ENCODE results near the gene ANP32E.
A peak's percentile ranks its signal among the peaks of the same experiment; 100 is the strongest.

ANP32E gene

DNA sequence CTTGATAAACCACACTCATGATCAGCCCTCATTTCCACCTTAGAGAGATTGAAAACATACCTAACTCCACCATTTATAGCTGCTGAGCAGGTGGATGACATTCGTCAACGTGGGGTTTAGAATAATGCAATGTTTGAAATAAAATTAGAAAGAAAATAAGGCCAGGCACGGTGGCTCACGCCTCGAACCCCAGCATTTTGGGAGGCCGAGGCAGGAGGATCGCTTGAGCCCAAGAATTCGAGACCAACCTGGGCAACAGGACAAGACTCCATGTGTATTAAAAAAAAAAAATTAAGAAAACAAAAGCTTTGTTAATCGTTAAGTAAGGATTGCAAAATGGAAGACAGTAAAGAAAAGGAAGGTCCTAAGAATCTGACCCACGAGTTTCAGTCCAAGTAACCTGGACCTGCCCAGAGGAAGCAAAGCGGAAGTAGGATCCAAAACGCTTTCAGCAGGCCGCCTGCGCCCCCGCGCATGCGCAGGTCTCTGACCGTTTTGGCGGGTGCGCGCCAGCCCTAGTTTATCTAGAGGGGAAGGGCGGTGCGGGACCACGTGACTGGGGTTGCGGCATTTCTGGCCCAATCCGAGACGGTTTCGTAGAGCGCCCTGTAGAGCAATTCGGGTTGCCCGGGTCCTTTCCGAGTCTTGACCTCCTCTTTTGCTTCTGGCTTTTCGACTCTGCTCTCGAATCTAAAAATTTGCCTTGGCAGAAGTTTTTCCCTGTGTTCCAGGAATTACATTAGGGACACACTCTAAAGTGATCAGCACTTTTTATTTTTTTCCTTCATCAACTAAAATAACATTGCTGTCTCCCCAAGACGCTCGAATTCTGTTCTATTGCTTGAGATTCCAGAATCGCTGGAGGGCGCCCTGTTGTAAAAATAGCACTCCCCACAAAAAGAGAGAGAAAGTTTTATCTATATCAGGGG lies 22.5 kb downstream of the ANP32E start:
- Histone ChIP-seq H2AFZ (ENCODE audit: low read length) (peak overlapping the region; percentile 84), H3K27ac (replicated peaks; ENCODE audit: low read length) (no peak overlapping the region), H3K14ac (ENCODE audit: low read length) (no peak overlapping the region), H4K91ac (ENCODE audit: low read depth, low read length, poor library complexity) (no peak overlapping the region), H3K4me3 (ENCODE audit: low read length in 2 of 2) (peak overlapping the region; percentile 44 to 67), H3K9me3 (replicated peaks in 1 of 2; ENCODE audit: control insufficient read depth in 2 of 2, insufficient read depth in 1 of 2, low read depth in 1 of 2, low read length in 2 of 2) (no peaks in the 10 kb centered on the region), H3K23ac (ENCODE audit: low read depth, low read length, poor library complexity) (no peak overlapping the region), H2BK5ac (ENCODE audit: low read length) (no peak overlapping the region), H3K27me3 (ENCODE audit: control insufficient read depth in 3 of 3, insufficient read depth in 3 of 3, low read depth in 1 of 3, low read length in 3 of 3) (no peaks in the 10 kb centered on the region), H3K36me3 (replicated peaks in 1 of 2; ENCODE audit: control insufficient read depth in 2 of 2, insufficient read depth in 2 of 2, low read length in 2 of 2) (peaks cover 0 to 6% of the 10 kb centered on the region in 2 donors), H4K8ac (ENCODE audit: low read depth, low read length) (no peak overlapping the region), H3K9ac (ENCODE audit: low read depth, low read length, poor library complexity) (no peak overlapping the region), H3K79me1 (ENCODE audit: low read depth, low read length) (no peaks in the 10 kb centered on the region), H3K4ac (ENCODE audit: low read length) (no peak overlapping the region), H2BK15ac (ENCODE audit: low read length) (no peak overlapping the region), H3K4me2 (ENCODE audit: insufficient read depth, low read length, poor library complexity, severe bottlenecking) (peak overlapping the region; percentile 47), H2AK5ac (ENCODE audit: low read depth, low read length) (no peak overlapping the region), H3K18ac (ENCODE audit: low read length) (no peak overlapping the region), H2BK120ac (ENCODE audit: low read depth, low read length) (no peak overlapping the region), H3K4me1 (ENCODE audit: control insufficient read depth in 2 of 2, insufficient read depth in 1 of 2, low read depth in 1 of 2, low read length in 2 of 2) (peaks cover 0 to 3% of the 10 kb centered on the region in 2 donors), H2BK12ac (ENCODE audit: low read length) (no peak overlapping the region)
- no CpG with 5 or more reads among the region's 38 CpGs for WGBS, 2 donors (ENCODE audit: extremely low coverage in 2 of 2, insufficient read length in 2 of 2, insufficient replicate concordance in 1 of 2)
- DNase-seq (ENCODE audit: low spot score) = peak; percentile 83

DNA sequence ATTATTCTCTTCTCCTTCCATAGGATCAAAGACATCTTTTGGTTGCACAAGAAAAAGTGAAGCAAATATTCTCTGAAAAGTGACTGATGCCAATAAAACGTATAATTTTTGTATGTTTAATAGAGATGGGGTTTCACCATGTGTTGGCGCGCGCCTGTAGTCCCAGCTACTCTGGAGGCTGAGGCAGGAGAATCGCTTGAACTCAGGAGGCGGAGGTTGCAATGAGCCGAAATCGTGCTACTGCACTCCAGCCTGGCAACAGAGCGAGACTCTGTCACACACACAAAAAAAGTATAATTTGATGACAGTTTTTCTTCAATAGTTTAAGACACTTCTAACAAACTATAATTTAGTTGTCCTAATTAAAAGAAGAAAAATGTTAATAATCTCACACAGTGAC lies 23.8 kb downstream of the ANP32E start:
- WGBS, 2 donors (ENCODE audit: extremely low coverage in 2 of 2, insufficient read length in 2 of 2, insufficient replicate concordance in 1 of 2) = no CpG with 5 or more reads among the region's 9 CpGs
- H2BK15ac ChIP-seq (ENCODE audit: low read length) = no peak overlapping the region
- H3K23ac ChIP-seq (ENCODE audit: low read depth, low read length, poor library complexity) = no peak overlapping the region
- no peak overlapping the region for H3K9ac ChIP-seq (ENCODE audit: low read depth, low read length, poor library complexity)
- H2AK5ac ChIP-seq (ENCODE audit: low read depth, low read length) = no peak overlapping the region
- no peak overlapping the region for H3K27ac ChIP-seq (replicated peaks; ENCODE audit: low read length)
- no peak overlapping the region for H3K4me2 ChIP-seq (ENCODE audit: insufficient read depth, low read length, poor library complexity, severe bottlenecking)
- no peak overlapping the region for H4K91ac ChIP-seq (ENCODE audit: low read depth, low read length, poor library complexity)
- H3K79me1 ChIP-seq (ENCODE audit: low read depth, low read length) = no peaks in the 10 kb centered on the region
- no peak overlapping the region for H3K4ac ChIP-seq (ENCODE audit: low read length)
- no peak overlapping the region for H2BK5ac ChIP-seq (ENCODE audit: low read length)
- H2BK120ac ChIP-seq (ENCODE audit: low read depth, low read length) = no peak overlapping the region
- H2BK12ac ChIP-seq (ENCODE audit: low read length) = no peak overlapping the region
- no peaks in the 10 kb centered on the region for H3K27me3 ChIP-seq (ENCODE audit: control insufficient read depth in 3 of 3, insufficient read depth in 3 of 3, low read depth in 1 of 3, low read length in 3 of 3)
- no peak overlapping the region for H3K14ac ChIP-seq (ENCODE audit: low read length)
- H4K8ac ChIP-seq (ENCODE audit: low read depth, low read length) = no peak overlapping the region
- H3K9me3 ChIP-seq (replicated peaks in 1 of 2; ENCODE audit: control insufficient read depth in 2 of 2, insufficient read depth in 1 of 2, low read depth in 1 of 2, low read length in 2 of 2) = no peaks in the 10 kb centered on the region
- H2AFZ ChIP-seq (ENCODE audit: low read length) = no peak overlapping the region
- no peak overlapping the region for H3K4me3 ChIP-seq (ENCODE audit: low read length in 2 of 2)
- no peak for DNase-seq (ENCODE audit: low spot score)
- no peaks in the 10 kb centered on the region for H3K36me3 ChIP-seq (replicated peaks in 1 of 2; ENCODE audit: control insufficient read depth in 2 of 2, insufficient read depth in 2 of 2, low read length in 2 of 2)
- peaks cover 0 to 3% of the 10 kb centered on the region in 2 donors for H3K4me1 ChIP-seq (ENCODE audit: control insufficient read depth in 2 of 2, insufficient read depth in 1 of 2, low read depth in 1 of 2, low read length in 2 of 2)
- no peak overlapping the region for H3K18ac ChIP-seq (ENCODE audit: low read length)

DNA sequence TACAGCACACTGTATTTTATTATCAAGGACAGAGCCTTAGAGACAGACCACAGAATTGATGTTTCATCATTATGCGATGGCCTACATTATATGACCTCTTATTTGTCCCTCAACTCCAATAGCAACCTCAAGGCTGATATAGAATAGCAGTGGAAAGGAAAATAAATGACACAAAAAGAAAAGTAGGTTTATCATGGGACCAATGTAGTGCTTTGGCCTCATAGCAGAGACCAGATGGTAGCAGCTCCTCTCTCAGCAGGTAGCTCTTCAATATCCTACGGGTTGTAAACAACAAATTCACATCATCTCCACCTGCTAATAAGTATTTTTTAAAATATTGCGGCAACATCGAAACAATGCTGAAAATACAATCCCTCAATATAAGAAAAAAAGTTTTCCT lies 25.2 kb downstream of the ANP32E start:
- H3K79me1 ChIP-seq (ENCODE audit: low read depth, low read length) = no peaks in the 10 kb centered on the region
- no CpG with 5 or more reads among the region's 4 CpGs for WGBS, 2 donors (ENCODE audit: extremely low coverage in 2 of 2, insufficient read length in 2 of 2, insufficient replicate concordance in 1 of 2)
- DNase-seq (ENCODE audit: low spot score) = no peak

DNA sequence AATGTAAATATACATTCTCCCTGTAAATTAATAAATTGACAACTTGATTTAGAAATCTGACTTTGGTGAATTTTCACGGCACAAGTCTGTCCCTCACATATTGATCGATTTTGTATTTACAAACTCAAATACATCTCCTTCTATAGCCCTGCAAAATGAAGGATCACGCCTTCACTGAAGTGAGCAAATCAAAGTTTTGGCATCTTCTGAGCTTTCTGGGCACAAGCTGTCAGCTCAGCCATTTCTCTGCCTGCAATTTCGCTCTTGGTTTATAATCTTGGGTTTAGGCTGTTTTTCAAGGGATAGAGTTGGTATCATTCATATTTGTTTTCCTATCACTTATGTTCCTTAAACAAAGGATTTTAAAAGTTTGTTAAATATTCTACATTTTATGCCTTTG lies 25.8 kb downstream of the ANP32E start:
- no peak overlapping the region for H2AFZ ChIP-seq (ENCODE audit: low read length)

More for the DNA sequence above, 25.2 kb downstream of the ANP32E start:
- Histone ChIP-seq H2BK120ac (ENCODE audit: low read depth, low read length) (no peak overlapping the region), H2BK15ac (ENCODE audit: low read length) (no peak overlapping the region), H2AFZ (ENCODE audit: low read length) (no peak overlapping the region), H2BK12ac (ENCODE audit: low read length) (no peak overlapping the region), H3K18ac (ENCODE audit: low read length) (no peak overlapping the region), H2BK5ac (ENCODE audit: low read length) (no peak overlapping the region), H3K36me3 (replicated peaks in 1 of 2; ENCODE audit: control insufficient read depth in 2 of 2, insufficient read depth in 2 of 2, low read length in 2 of 2) (no peaks in the 10 kb centered on the region), H3K4me3 (ENCODE audit: low read length in 2 of 2) (no peak overlapping the region), H2AK5ac (ENCODE audit: low read depth, low read length) (no peak overlapping the region), H3K9me3 (replicated peaks in 1 of 2; ENCODE audit: control insufficient read depth in 2 of 2, insufficient read depth in 1 of 2, low read depth in 1 of 2, low read length in 2 of 2) (no peaks in the 10 kb centered on the region), H3K23ac (ENCODE audit: low read depth, low read length, poor library complexity) (no peak overlapping the region), H3K27me3 (ENCODE audit: control insufficient read depth in 3 of 3, insufficient read depth in 3 of 3, low read depth in 1 of 3, low read length in 3 of 3) (no peaks in the 10 kb centered on the region), H3K4me2 (ENCODE audit: insufficient read depth, low read length, poor library complexity, severe bottlenecking) (no peak overlapping the region), H3K4me1 (ENCODE audit: control insufficient read depth in 2 of 2, insufficient read depth in 1 of 2, low read depth in 1 of 2, low read length in 2 of 2) (peaks cover 0 to 3% of the 10 kb centered on the region in 2 donors), H3K9ac (ENCODE audit: low read depth, low read length, poor library complexity) (no peak overlapping the region), H3K14ac (ENCODE audit: low read length) (no peak overlapping the region), H4K91ac (ENCODE audit: low read depth, low read length, poor library complexity) (no peak overlapping the region), H3K27ac (replicated peaks; ENCODE audit: low read length) (no peak overlapping the region), H4K8ac (ENCODE audit: low read depth, low read length) (no peak overlapping the region), H3K4ac (ENCODE audit: low read length) (no peak overlapping the region)

More for the DNA sequence above, 25.8 kb downstream of the ANP32E start:
- H2BK120ac ChIP-seq (ENCODE audit: low read depth, low read length) = no peak overlapping the region
- H2BK12ac ChIP-seq (ENCODE audit: low read length) = no peak overlapping the region
- H3K27ac ChIP-seq (replicated peaks; ENCODE audit: low read length) = no peak overlapping the region
- no peak overlapping the region for H3K4me2 ChIP-seq (ENCODE audit: insufficient read depth, low read length, poor library complexity, severe bottlenecking)
- WGBS, 2 donors (ENCODE audit: extremely low coverage in 2 of 2, insufficient read length in 2 of 2, insufficient replicate concordance in 1 of 2) = no CpG with 5 or more reads among the region's 4 CpGs
- no peak overlapping the region for H2BK15ac ChIP-seq (ENCODE audit: low read length)
- no peaks in the 10 kb centered on the region for H3K79me1 ChIP-seq (ENCODE audit: low read depth, low read length)
- H4K91ac ChIP-seq (ENCODE audit: low read depth, low read length, poor library complexity) = no peak overlapping the region
- H3K4ac ChIP-seq (ENCODE audit: low read length) = no peak overlapping the region
- no peak overlapping the region for H3K4me3 ChIP-seq (ENCODE audit: low read length in 2 of 2)
- H3K4me1 ChIP-seq (ENCODE audit: control insufficient read depth in 2 of 2, insufficient read depth in 1 of 2, low read depth in 1 of 2, low read length in 2 of 2) = peaks cover 0 to 3% of the 10 kb centered on the region in 2 donors
- no peaks in the 10 kb centered on the region for H3K9me3 ChIP-seq (replicated peaks in 1 of 2; ENCODE audit: control insufficient read depth in 2 of 2, insufficient read depth in 1 of 2, low read depth in 1 of 2, low read length in 2 of 2)
- no peak overlapping the region for H3K9ac ChIP-seq (ENCODE audit: low read depth, low read length, poor library complexity)
- H3K36me3 ChIP-seq (replicated peaks in 1 of 2; ENCODE audit: control insufficient read depth in 2 of 2, insufficient read depth in 2 of 2, low read length in 2 of 2) = no peaks in the 10 kb centered on the region
- no peak overlapping the region for H4K8ac ChIP-seq (ENCODE audit: low read depth, low read length)
- H2BK5ac ChIP-seq (ENCODE audit: low read length) = no peak overlapping the region
- H2AK5ac ChIP-seq (ENCODE audit: low read depth, low read length) = no peak overlapping the region
- no peak overlapping the region for H3K23ac ChIP-seq (ENCODE audit: low read depth, low read length, poor library complexity)
- H3K14ac ChIP-seq (ENCODE audit: low read length) = no peak overlapping the region
- no peak overlapping the region for H3K18ac ChIP-seq (ENCODE audit: low read length)
- DNase-seq (ENCODE audit: low spot score) = no peak
- no peaks in the 10 kb centered on the region for H3K27me3 ChIP-seq (ENCODE audit: control insufficient read depth in 3 of 3, insufficient read depth in 3 of 3, low read depth in 1 of 3, low read length in 3 of 3)

Data from neuronal stem cell (in vitro differentiated cells).